HUES6 (cell line): ENCODE results near the gene PGAM1.
A peak's percentile ranks its signal among the peaks of the same experiment; 100 is the strongest.

Experiments used
- H3K27ac ChIP-seq: 2 replicates; pipeline ENCODE4 v1.7.0; 2013; ENCODE audit warnings: low read depth, mild to moderate bottlenecking, low read length, inconsistent platforms
- H3K27me3 ChIP-seq: 2 replicates; pipeline ENCODE4 v1.6.1; 2013; ENCODE audit warnings: low read length; ENCODE audit not compliant: control insufficient read depth, insufficient read depth
- H3K36me3 ChIP-seq: 2 replicates; pipeline ENCODE4 v1.6.1; 2013; ENCODE audit warnings: low read length; ENCODE audit not compliant: control insufficient read depth, insufficient read depth
- H3K4me1 ChIP-seq: 2 replicates; pipeline ENCODE4 v1.6.1; 2013; ENCODE audit warnings: low read length; ENCODE audit not compliant: control insufficient read depth, insufficient read depth
- H3K4me3 ChIP-seq: 2 replicates; pipeline ENCODE4 v1.5.1; 2013; ENCODE audit warnings: low read depth, low read length
- H3K9ac ChIP-seq: one replicate; pipeline ENCODE4 v1.6.1; 2013; ENCODE audit warnings: mild to moderate bottlenecking, low read length
- H3K9me3 ChIP-seq: 2 replicates; pipeline ENCODE4 v1.6.1; 2013; ENCODE audit warnings: low read depth, low read length; ENCODE audit not compliant: control insufficient read depth, insufficient read depth

The PGAM1 gene

GRCh38 chr10:97435211-97435610, 9.2 kb downstream of the PGAM1 start:
- Histone ChIP-seq H3K27me3 (no peaks in the 10 kb centered on the region), H3K27ac (no peak overlapping the region), H3K4me3 (no peak overlapping the region), H3K9ac (no peak overlapping the region), H3K4me1 (no peaks in the 10 kb centered on the region), H3K36me3 (peaks cover 87% of the 10 kb centered on the region), H3K9me3 (no peaks in the 10 kb centered on the region)

GRCh38 chr10:97442277-97442676, 16.3 kb downstream of the PGAM1 start:
- Histone ChIP-seq H3K4me1 (no peaks in the 10 kb centered on the region), H3K27me3 (no peaks in the 10 kb centered on the region), H3K4me3 (no peak overlapping the region), H3K36me3 (peaks cover 48% of the 10 kb centered on the region), H3K9ac (no peak overlapping the region), H3K27ac (no peak overlapping the region), H3K9me3 (no peaks in the 10 kb centered on the region)

DNA sequence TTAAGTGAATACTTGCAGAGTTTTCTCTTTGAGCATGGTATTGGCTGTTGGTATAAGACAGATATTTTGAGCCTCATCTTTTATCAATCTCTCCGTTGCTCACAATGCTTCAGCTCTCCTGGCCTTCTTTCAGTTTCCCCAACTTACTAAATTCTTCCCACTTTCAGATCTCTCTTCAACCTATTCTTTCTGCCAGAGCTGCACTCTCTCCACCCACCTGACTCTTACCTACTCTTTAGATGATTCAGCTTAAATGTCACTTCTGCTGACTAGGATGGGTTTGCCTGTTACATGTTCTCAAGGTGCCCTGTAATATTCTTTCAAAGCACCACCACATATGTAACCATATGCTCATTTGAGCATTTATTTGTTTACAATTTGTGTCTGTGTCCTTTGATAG, 18.2 kb downstream of the PGAM1 start:
- Histone ChIP-seq H3K4me3 (no peak overlapping the region), H3K9me3 (no peaks in the 10 kb centered on the region), H3K4me1 (no peaks in the 10 kb centered on the region), H3K27ac (no peak overlapping the region), H3K27me3 (no peaks in the 10 kb centered on the region), H3K36me3 (peaks cover 32% of the 10 kb centered on the region), H3K9ac (no peak overlapping the region)

DNA sequence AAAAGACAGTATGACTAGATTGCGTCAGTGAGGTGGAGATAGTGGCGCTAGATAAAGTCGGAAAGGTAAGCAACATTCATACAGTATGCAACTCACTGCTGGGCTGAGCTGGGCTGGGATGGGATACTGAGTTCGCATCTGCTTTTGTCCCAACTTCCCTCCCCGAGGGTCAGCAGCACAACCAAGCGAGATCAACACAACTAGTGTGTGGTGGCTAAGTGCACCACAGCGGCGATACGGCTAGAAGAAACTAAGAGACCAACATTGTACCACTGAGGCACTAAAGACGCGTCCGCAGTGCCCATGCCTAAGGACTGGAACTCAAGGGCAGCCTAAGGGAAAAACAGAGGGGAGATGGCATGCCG, 19.3 kb downstream of the PGAM1 start:
- Histone ChIP-seq H3K27ac (peak overlapping the region; percentile 28; the same call in 1 of the 2 replicates), H3K4me1 (no peaks in the 10 kb centered on the region), H3K9me3 (no peaks in the 10 kb centered on the region), H3K36me3 (peaks cover 24% of the 10 kb centered on the region), H3K9ac (peak overlapping the region; percentile 92), H3K4me3 (peak overlapping the region; percentile 95), H3K27me3 (no peaks in the 10 kb centered on the region)

DNA sequence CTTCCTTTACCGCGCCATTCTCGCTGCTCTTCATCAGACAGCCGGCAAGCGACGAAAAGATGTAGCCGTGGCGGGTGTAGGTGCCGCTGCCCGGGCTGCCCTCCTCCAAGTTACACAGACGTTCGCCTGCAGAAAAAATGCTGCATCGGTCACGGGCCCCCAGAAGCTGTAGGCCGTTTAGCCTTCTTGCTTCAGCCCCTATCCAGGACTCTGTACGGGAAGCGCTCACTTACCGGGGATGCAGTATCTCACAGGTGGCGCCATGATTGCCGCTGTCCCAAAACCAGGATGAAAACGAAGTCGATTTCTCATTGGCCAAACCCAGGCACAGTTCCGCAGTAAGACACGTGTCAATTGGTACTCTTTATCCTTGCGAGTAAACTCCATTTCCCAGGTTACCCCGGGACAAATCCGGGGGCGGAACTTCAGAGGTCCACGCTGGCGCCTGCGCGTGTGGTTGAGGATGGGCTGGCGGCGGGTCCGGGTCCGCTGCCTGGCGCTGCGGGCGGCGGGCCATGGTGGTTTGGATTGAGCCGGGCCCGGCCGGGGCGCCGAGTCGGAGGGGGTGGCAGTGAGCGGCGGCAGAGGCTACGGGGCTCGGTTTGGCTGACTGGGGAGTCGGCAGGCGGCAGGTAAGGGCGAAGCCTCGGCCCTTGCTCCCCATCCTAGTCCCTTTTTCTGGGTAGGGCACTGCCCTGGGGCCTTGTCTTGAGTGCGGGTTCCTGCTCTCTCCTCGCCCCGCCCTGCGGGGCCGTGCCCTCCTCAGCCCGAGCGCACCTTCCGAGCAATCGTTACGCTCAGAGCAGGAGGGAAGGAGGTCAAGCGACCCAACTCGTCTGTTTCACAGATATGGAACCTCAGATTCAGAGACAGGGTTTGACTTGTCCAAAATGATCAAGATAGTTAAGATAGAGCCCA, 20.0 kb downstream of the PGAM1 start, which contains the start of the genes EXOSC1 and ZDHHC16:
TSS of gene EXOSC1 (minus strand) at position 285 of the 918 bp plus-strand sequence. CDS start at position 264, 21 bp downstream.
TSS of gene ZDHHC16 (plus strand) at position 454 of the 918 bp plus-strand sequence. CDS start 5,501 bp downstream, outside the sequence.
- no peaks in the 10 kb centered on the region for H3K9me3 ChIP-seq
- no peaks in the 10 kb centered on the region for H3K27me3 ChIP-seq
- H3K4me1 ChIP-seq: no peaks in the 10 kb centered on the region
- H3K9ac ChIP-seq: peak within 1 kb of the TSS; percentile 92
- H3K36me3 ChIP-seq: peaks cover 23% of the 10 kb centered on the region
- H3K4me3 ChIP-seq: peak within 1 kb of the TSS; percentile 95
- H3K27ac ChIP-seq: peak within 1 kb of the TSS; percentile 30

DNA sequence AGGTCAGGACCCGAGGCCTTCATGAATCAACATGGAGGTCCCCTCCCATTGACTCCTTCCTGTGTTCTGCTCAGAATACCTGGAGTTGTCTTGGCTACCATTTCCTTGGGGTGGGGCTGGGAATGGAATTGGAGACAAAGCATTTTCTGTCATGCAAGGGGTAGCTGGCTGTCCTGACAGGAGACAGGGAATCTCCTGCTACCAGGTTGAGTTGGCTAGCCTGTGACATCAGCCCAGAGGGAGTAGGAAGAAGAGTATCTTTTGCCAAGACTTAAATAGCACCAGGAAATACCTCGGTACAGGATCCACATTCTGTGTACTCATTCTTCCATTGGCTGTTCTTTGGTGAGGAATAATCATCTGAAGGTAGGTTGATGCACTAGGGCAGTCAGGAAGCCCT, 24.8 kb downstream of the PGAM1 start:
- Histone ChIP-seq H3K27me3 (no peaks in the 10 kb centered on the region), H3K4me3 (no peak overlapping the region), H3K4me1 (no peaks in the 10 kb centered on the region), H3K9ac (no peak overlapping the region), H3K36me3 (peaks cover 53% of the 10 kb centered on the region), H3K27ac (no peak overlapping the region), H3K9me3 (no peaks in the 10 kb centered on the region)

DNA sequence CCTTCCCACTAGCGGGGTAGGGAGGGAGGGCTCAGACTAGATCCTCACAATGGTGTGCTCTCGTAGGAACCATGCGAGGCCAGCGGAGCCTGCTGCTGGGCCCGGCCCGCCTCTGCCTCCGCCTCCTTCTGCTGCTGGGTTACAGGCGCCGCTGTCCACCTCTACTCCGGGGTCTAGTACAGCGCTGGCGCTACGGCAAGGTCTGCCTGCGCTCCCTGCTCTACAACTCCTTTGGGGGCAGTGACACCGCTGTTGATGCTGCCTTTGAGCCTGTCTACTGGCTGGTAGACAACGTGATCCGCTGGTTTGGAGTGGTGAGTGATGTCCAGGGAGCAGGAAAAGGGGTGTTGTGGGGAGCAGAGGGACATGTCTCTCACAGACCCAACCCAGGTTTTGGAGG, 25.6 kb downstream of the PGAM1 start:
- Histone ChIP-seq H3K9ac (no peak overlapping the region), H3K9me3 (no peaks in the 10 kb centered on the region), H3K4me1 (no peaks in the 10 kb centered on the region), H3K4me3 (no peak overlapping the region), H3K27ac (no peak overlapping the region), H3K27me3 (no peaks in the 10 kb centered on the region), H3K36me3 (peaks cover 61% of the 10 kb centered on the region)

- Histone ChIP-seq H3K9me3 (no peaks in the 10 kb centered on the region), H3K4me1 (no peaks in the 10 kb centered on the region), H3K27me3 (no peaks in the 10 kb centered on the region), H3K36me3 (peaks cover 68% of the 10 kb centered on the region), H3K4me3 (no peak overlapping the region), H3K9ac (no peak overlapping the region), H3K27ac (no peak overlapping the region)
These were observed 26.4 kb downstream of the PGAM1 start for GRCh38 chr10:97452352-97452751.

- Histone ChIP-seq H3K4me3 (no peak overlapping the region), H3K27me3 (no peaks in the 10 kb centered on the region), H3K4me1 (no peaks in the 10 kb centered on the region), H3K27ac (no peak overlapping the region), H3K36me3 (peaks cover 88% of the 10 kb centered on the region), H3K9me3 (no peaks in the 10 kb centered on the region), H3K9ac (no peak overlapping the region)
These were observed 28.5 kb downstream of the PGAM1 start for GRCh38 chr10:97454330-97455036.

DNA sequence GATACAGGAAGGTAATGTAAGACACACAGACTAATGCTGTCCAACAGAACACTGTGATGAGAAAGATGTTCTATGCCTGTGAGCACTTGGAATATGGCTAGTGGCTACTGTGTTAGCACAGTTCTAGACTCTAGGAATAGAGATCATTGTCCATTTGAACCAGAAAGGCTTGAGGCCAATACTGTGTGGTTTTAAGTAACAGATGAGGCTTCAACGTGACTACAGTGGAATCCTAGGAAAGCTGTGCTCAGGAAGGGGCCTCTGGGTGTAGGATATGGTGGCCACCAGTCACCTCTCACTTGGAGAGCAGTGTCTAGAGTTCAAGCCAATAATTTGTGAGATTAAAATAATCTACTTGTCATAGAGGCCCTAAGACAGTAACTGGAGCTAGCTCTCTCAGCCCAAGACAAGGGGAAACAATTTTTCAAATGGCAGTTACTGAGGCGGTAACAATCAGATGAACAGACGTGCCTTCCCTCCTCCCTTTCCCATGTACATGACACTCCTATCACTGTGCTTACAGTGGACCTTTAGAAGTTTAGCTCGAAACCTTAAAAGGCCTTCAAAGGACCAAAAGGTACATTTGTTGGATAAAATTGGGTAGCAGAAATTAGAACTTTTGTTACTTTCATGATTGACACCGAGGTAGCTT, 30.2 kb downstream of the PGAM1 start:
- Histone ChIP-seq H3K36me3 (peaks cover 98% of the 10 kb centered on the region), H3K4me3 (no peak overlapping the region), H3K27ac (no peak overlapping the region), H3K9ac (no peak overlapping the region), H3K4me1 (no peaks in the 10 kb centered on the region), H3K27me3 (no peaks in the 10 kb centered on the region), H3K9me3 (no peaks in the 10 kb centered on the region)

GRCh38 chr10:97456686-97457065, 30.7 kb downstream of the PGAM1 start:
- Histone ChIP-seq H3K4me1 (no peaks in the 10 kb centered on the region), H3K27ac (no peak overlapping the region), H3K4me3 (no peak overlapping the region), H3K9ac (no peak overlapping the region), H3K36me3 (peaks cover 98% of the 10 kb centered on the region), H3K27me3 (no peaks in the 10 kb centered on the region), H3K9me3 (no peaks in the 10 kb centered on the region)
